OCI-LY7 (cell line): ENCODE measurements around the gene AGTR1. TPM values are rescaled to one million over a fixed set of nuclear protein-coding genes. Genes with fewer than 3 reads are reported as not detected.

Experiments
- small RNA-seq: library from RNA; depleted of rRNA; stranded (forward); fragments of <200 nt; gene quantifications from one replicate; pipeline ENCODE3, GENCODE V24; 2014
- total RNA-seq, 2 experiments: library from RNA; depleted of rRNA in 1 of 2; stranded (reverse); fragments of >200 nt in 1 of 2; shearing (Covaris generic) in 1 of 2; gene quantifications; 2 replicates each; pipeline ENCODE4 v1.2.3, GENCODE V29; 2014 to 2022

AGTR1 gene
- total RNA-seq, 2 experiments from 2014 or later = not detected

Small RNA genes lying within 50 kb of the gene (small RNA-seq; reads per million reads assigned to genes)
- gene RPL38P1 = not detected

Other genes starting within 250 kb of the AGTR1 start
- gene CPB1, start 129.9 kb downstream of the AGTR1 start, total RNA-seq (2014; rRNA removed; shearing (Covaris generic)) = not detected in 2 replicates
- gene CPB1, start 129.9 kb downstream of the AGTR1 start, total RNA-seq (2022) = not detected in 2 replicates
- gene CPA3, start 167.4 kb downstream of the AGTR1 start, total RNA-seq (2014; rRNA removed; shearing (Covaris generic)) = not detected in 2 replicates
- not detected in 2 replicates for gene CPA3, start 167.4 kb downstream of the AGTR1 start, total RNA-seq (2022)